ENCODE measurements around the gene OXNAD1.

The OXNAD1 gene

DNA sequence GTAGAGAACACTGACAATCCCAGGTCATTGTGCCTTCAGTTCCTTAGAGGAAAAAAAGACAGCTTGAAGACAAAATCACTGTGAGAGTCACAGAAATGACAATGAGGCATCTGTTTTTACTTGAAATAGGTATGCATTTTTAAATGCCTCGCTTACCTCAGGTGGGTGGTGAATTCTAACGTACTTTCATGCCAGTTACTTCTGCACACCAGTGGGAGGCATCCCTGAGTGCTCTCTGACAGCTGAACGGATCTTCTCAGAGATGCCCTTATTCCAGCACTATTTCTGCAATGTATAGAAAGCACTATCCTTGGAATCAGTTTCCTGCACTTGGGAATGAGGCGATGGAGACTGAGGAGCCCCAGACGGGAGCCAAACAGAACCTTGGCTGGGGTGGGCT lies 16.5 kb upstream of the OXNAD1 start:
- DNase-seq, result no peak

GRCh38 chr3:16249336-16249735 lies 15.7 kb upstream of the OXNAD1 start:
- DNase-seq, result peak; percentile 7

DNA sequence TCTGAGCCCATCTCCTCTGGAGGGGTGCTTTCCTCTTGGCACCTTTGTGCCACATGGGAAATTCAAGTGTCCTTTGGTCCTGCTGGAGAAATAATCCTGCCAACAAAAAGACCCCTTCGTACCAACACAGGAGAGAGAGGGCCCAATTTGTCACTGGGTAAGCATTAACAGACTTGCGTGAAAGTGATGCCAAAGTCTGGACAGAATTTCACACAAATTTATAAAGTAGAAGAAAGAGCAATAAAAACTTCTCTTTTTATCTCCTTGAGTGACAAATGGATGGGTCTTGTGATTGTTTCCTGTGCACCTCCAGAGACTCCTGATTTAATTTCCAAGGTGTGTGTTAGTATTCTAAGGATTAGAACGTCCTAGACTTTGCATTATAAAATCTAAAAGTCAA lies 15.1 kb upstream of the OXNAD1 start:
- no peak for DNase-seq

- DNase-seq, result peak; percentile 10
These were observed 13.5 kb upstream of the OXNAD1 start for GRCh38 chr3:16251316-16252085.

GRCh38 chr3:16252243-16252978 lies 12.6 kb upstream of the OXNAD1 start:
- DNase-seq, result no peak

GRCh38 chr3:16252988-16253387 lies 12.0 kb upstream of the OXNAD1 start:
- DNase-seq, result no peak

DNA sequence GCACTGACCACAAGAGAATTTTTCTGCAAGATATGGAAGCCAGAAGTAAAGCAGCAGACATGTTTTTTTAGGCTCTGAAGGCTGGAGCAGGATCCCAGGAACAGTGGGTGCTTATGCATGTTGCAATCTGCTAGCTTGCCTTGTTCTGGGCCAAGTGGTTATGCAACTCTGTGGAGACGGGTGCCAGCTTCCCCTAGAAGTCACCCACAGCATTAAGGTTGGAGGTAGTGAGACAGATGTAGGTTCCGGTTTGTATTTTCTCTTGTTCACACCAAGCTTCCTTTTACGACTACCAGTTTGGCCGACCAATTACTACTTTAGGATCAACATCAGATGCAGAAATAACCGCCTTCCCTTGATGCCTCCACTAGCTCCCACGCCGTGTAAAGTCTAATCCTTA lies 11.4 kb upstream of the OXNAD1 start:
- DNase-seq, result peak; percentile 99

DNA sequence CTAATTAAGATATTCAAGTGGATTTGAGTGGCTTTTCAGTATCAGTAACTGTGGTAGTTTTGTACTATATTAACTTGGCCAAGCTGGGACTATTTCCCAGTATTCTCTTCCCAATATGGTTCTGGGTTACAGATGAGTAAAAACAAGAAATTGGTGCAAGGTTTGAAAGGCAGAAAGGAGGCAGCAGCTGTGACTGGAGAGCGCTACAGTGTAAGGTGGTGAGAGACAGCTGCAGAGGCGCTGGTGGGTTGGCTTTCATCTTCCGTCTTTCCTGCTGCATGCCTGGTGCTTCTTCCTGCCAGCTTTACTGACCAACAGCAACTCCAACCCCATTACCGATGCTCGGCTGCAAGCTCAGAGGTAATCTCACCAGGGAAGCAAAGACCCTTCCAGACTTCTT lies 10.1 kb upstream of the OXNAD1 start:
- peak; percentile 53 for DNase-seq

DNA sequence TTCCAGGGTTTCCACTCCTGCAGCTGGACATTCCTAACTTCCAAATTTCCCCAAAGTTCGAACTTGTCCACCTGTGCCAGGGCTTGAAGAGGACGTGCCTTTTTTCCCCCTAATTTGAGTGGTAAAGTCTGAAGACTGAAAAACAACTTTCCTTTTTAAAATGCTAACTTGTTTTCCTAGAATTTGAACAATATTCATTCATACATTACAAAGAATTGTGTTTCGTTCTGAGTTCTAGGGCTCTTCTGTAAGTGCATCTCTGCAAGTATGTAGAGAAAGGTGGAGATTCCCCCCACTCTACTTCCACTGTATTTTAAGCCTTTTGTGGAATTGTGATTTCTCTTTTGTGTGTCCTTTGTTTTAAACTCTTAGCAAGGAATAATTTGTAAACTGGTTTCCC lies 9.7 kb upstream of the OXNAD1 start:
- DNase-seq, result no peak

DNA sequence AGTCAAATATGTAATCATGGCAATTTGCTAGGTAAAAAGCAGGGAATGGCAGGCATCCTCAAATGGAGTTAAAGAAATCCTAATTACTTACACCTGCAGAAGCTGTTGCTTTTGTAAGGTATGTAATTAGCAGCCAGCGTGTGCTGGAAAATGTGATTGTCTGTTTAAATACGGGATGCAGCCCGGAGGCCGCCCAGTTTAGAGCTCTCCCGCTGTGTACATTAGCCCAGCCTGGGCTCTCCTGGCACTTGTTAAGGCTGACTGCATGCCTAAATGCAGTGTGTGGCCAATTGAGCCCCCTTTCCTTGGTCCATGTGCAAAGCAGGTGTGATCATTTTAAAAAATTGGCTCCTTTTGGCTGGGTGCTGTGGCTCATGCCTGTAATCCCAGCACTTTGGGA lies 9.3 kb upstream of the OXNAD1 start:
- no peak for DNase-seq

GRCh38 chr3:16257309-16257708 lies 7.7 kb upstream of the OXNAD1 start:
- no peak for DNase-seq

DNA sequence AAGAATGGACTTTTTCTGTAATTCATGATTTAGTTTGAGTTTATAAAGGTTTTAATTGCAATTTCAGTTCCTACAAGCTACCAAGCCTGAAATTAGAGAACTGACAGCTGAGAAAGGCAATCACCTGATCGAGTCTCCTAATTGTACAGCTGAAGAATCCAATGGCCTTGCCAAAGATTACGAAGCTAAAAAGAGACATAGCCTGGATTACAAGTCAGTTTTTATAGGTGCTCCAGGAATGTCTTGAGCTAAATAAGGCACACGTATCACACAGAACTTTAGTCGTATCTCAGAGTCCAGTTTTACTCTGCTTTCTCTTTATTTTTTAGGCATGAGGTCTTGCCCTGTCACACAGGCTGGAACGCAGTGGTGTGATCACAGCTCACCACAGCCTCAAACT lies 6.8 kb upstream of the OXNAD1 start:
- no peak for DNase-seq

- no peak for DNase-seq
These were observed 6.1 kb upstream of the OXNAD1 start for GRCh38 chr3:16258866-16259265.

- peak; percentile 30 for DNase-seq
These were observed 5.0 kb upstream of the OXNAD1 start for GRCh38 chr3:16260046-16260445.

- DNase-seq, result peak; percentile 59
These were observed 2.8 kb upstream of the OXNAD1 start for GRCh38 chr3:16262174-16262573.

DNA sequence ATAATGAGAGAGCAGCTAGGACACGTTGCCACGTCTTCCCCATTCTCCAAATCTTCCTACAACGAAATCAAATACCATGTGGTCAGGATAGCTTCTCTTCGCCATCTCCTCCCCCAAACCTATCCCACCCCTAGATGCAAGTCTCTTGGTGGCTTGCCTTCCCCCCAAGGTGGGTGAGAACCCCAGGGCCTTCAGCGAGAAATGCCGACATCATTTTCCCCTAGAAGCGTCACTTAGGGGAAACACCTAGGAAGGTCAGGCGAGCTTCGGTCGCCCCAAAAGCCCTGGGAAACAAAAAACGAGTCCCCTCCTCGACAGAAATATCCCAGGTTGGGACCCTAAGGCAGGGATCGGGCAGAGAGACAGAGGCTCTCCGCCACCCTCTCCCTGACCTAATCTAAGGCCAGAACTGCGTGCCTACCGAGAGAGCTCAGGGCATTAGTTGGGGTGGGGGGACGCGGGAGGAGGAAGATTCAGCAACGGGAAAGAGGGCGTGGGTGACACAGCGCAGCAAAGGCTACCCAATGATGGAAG lies 771 bp upstream of the OXNAD1 start:
- no peak for DNase-seq

- no peak for DNase-seq
These were observed 409 bp downstream of the OXNAD1 start for GRCh38 chr3:16265455-16265786.

GRCh38 chr3:16266714-16267113 lies 1.7 kb downstream of the OXNAD1 start:
- DNase-seq, result no peak

- no peak for DNase-seq
These were observed 5.8 kb downstream of the OXNAD1 start for GRCh38 chr3:16270855-16271254.

GRCh38 chr3:16272588-16272987 lies 7.6 kb downstream of the OXNAD1 start:
- no peak for DNase-seq

- no peak for DNase-seq
These were observed 8.9 kb downstream of the OXNAD1 start for GRCh38 chr3:16273867-16274266.

DNA sequence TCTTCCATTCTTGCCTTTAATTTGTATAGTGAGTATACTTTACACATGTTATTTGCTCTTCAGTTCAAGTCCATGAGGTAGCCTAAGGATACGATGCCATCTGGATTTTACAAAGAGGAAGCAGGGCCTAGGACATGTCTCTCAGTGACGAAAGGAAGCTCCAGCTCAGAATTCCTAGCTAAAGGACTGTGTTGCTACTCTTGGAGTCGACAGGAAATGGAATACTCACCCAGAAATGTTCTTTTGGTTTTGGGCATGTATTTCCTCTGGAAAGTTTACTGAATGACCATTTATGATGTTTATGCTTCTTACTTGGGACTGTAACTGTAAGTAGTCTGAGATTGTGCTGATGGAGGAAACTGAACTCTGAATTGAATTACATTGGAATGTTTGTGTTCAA lies 12.5 kb downstream of the OXNAD1 start:
- no peak for DNase-seq

DNA sequence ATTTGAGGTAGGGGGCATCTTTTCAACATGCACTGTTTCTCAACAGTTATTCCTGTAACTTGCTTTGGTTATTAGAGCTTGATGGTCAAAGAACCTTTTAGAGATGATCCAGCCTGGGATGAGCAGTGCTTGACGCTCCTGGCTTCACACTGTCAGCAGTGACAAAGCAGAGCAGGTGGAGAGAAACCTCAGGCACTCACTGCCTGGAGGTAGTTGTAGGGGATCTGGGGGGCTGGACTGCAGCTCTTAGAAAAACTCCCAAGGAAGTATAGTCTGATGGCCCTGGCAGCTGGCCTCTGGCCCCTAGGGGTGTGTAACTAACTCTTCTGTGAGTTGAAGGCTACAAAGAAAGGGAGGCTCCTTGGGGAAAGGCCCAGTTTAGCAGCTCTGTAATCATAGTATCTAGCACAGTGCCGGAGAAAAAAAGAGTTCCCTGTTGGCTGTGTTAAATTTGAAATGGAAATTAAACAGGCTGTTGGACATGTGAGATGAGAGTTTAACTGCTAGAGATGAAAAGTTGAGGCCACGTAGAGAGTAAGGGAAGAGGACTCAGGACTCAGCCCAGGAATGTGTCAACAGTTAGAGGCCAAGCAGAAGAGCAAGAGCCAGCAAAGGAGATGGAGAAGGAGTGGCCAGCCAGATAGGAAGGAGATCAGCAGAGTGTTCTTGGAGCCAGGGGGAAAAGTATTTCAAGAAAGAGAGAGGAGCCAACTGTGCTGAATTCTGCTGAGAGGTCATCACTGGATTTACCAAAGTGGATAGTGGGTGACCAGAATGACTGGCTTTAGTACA lies 14.2 kb downstream of the OXNAD1 start:
- no peak for DNase-seq

- DNase-seq, result no peak
These were observed 15.7 kb downstream of the OXNAD1 start for GRCh38 chr3:16280671-16281070.
